Spinal cord (tissue), 10 donors: Measurements from ENCODE around the gene GSC. TPM values are rescaled to one million over a fixed set of nuclear protein-coding genes. Genes with fewer than 3 reads are reported as not detected.

Experiments used
- DNase-seq, 6 donors: peaks; one replicate each; pipeline versions ENCODE4 v3.0.0 to v3.0.0-alpha.2; 2013 to 2015; ENCODE audit warnings: low spot score in 6 of 6, low read depth in 4 of 6
- H3K27ac ChIP-seq: one replicate; pipeline ENCODE4 v1.5.1; 2013; ENCODE audit warnings: low read depth, low read length, control low read depth
- H3K27me3 ChIP-seq: one replicate; pipeline ENCODE4 v1.6.1; 2013; ENCODE audit warnings: low read length; ENCODE audit not compliant: control insufficient read depth, insufficient read depth
- H3K36me3 ChIP-seq: one replicate; pipeline ENCODE4 v1.6.1; 2013; ENCODE audit warnings: low read length; ENCODE audit not compliant: control insufficient read depth, insufficient read depth
- H3K4me1 ChIP-seq: one replicate; pipeline ENCODE4 v1.6.1; 2013; ENCODE audit warnings: low read length; ENCODE audit not compliant: control insufficient read depth, insufficient read depth
- H3K4me3 ChIP-seq: one replicate; pipeline ENCODE4 v1.5.1; 2013; ENCODE audit warnings: low read depth, low read length, control low read depth
- H3K9me3 ChIP-seq: one replicate; pipeline ENCODE4 v1.6.1; 2013; ENCODE audit warnings: low read length; ENCODE audit not compliant: control insufficient read depth, insufficient read depth
- WGBS: methylation state at CpG from one replicate; pipeline ENCODE4 v1.1.5; 2013; ENCODE audit warnings: missing lambda C conversion rate; ENCODE audit not compliant: insufficient coverage; 5-methylcytosine and 5-hydroxymethylcytosine counted together
- polyA plus RNA-seq, 2 donors: library from polyadenylated mRNA; unstranded; fragments of 120-200 nt; gene quantifications; one replicate each; pipeline ENCODE4 v1.2.1, GENCODE V29; 2013; ENCODE audit not compliant: insufficient read length in 2 of 2
- total RNA-seq, 2 donors: library from RNA; depleted of rRNA in 1 of 2; stranded (reverse); fragments of 120-200 nt in 1 of 2; fragments of >200 nt in 1 of 2; gene quantifications; one replicate each; pipeline versions ENCODE4 v1.2.3 to v1.2.4, GENCODE V29; 2013 to 2014
- donor health status: healthy.

The GSC gene
- total and polyA plus RNA-seq, 4 donors = 0.99 TPM; not detected in 3

GRCh38 chr14:94762431-94762830, 7.5 kb downstream of the GSC start:
- peaks cover 33% of the 10 kb centered on the region for H3K27me3 ChIP-seq
- no peak overlapping the region for H3K4me3 ChIP-seq
- H3K27ac ChIP-seq = no peak overlapping the region
- peaks cover 5% of the 10 kb centered on the region for H3K4me1 ChIP-seq
- H3K9me3 ChIP-seq = no peaks in the 10 kb centered on the region
- 88% methylated on average over 4 of the region's 7 CpGs for WGBS
- no peaks in the 10 kb centered on the region for H3K36me3 ChIP-seq
- DNase-seq = no peak

- no peak overlapping the region for H3K27ac ChIP-seq
- WGBS = 64% methylated on average over 10 of the region's 10 CpGs
- no peaks in the 10 kb centered on the region for H3K36me3 ChIP-seq
- H3K4me1 ChIP-seq = peaks cover under 1% of the 10 kb centered on the region
- no peaks in the 10 kb centered on the region for H3K9me3 ChIP-seq
- H3K27me3 ChIP-seq = peaks cover 29% of the 10 kb centered on the region
- H3K4me3 ChIP-seq = no peak overlapping the region
- no peak for DNase-seq
These were observed 7.9 kb downstream of the GSC start for GRCh38 chr14:94761997-94762377.

GRCh38 chr14:94761348-94761996, 8.4 kb downstream of the GSC start:
- Histone ChIP-seq H3K4me3 (no peak overlapping the region), H3K36me3 (no peaks in the 10 kb centered on the region), H3K27ac (no peak overlapping the region), H3K4me1 (no peaks in the 10 kb centered on the region), H3K27me3 (peaks cover 24% of the 10 kb centered on the region), H3K9me3 (no peaks in the 10 kb centered on the region)
- DNase-seq = no peak
- WGBS = 64% methylated on average over 3 of the region's 12 CpGs

GRCh38 chr14:94756310-94756882, 13.5 kb downstream of the GSC start:
- H3K36me3 ChIP-seq = no peaks in the 10 kb centered on the region
- no peak overlapping the region for H3K4me3 ChIP-seq
- 37% methylated on average over 3 of the region's 3 CpGs for WGBS
- H3K4me1 ChIP-seq = peaks cover 12% of the 10 kb centered on the region
- no peak overlapping the region for H3K27ac ChIP-seq
- DNase-seq = no peak
- no peaks in the 10 kb centered on the region for H3K9me3 ChIP-seq
- H3K27me3 ChIP-seq = no peaks in the 10 kb centered on the region

- no peak for DNase-seq
- Histone ChIP-seq H3K36me3 (no peaks in the 10 kb centered on the region), H3K27ac (no peak overlapping the region), H3K4me1 (peaks cover 12% of the 10 kb centered on the region), H3K4me3 (no peak overlapping the region), H3K27me3 (no peaks in the 10 kb centered on the region), H3K9me3 (no peaks in the 10 kb centered on the region)
- 94% methylated on average over 2 of the region's 6 CpGs for WGBS
These were observed 15.4 kb downstream of the GSC start for GRCh38 chr14:94754391-94754942.

GRCh38 chr14:94752591-94753436, 17.1 kb downstream of the GSC start:
- H3K27me3 ChIP-seq = no peaks in the 10 kb centered on the region
- H3K36me3 ChIP-seq = no peaks in the 10 kb centered on the region
- DNase-seq = peak in 2 of 6 donors; percentile 43 to 55
- H3K9me3 ChIP-seq = no peaks in the 10 kb centered on the region
- H3K4me3 ChIP-seq = no peak overlapping the region
- no peak overlapping the region for H3K27ac ChIP-seq
- peaks cover 12% of the 10 kb centered on the region for H3K4me1 ChIP-seq
- WGBS = 27% methylated on average over 17 of the region's 23 CpGs

- DNase-seq = no peak
- no CpG with 5 or more reads among the region's 4 CpGs for WGBS
- Histone ChIP-seq H3K4me1 (peaks cover 12% of the 10 kb centered on the region), H3K36me3 (no peaks in the 10 kb centered on the region), H3K4me3 (no peak overlapping the region), H3K27ac (no peak overlapping the region), H3K27me3 (no peaks in the 10 kb centered on the region), H3K9me3 (no peaks in the 10 kb centered on the region)
These were observed 18.0 kb downstream of the GSC start for GRCh38 chr14:94751956-94752355.

GRCh38 chr14:94751321-94751720, 18.6 kb downstream of the GSC start:
- Histone ChIP-seq H3K27me3 (no peaks in the 10 kb centered on the region), H3K36me3 (no peaks in the 10 kb centered on the region), H3K4me1 (peaks cover 12% of the 10 kb centered on the region), H3K4me3 (no peak overlapping the region), H3K9me3 (no peaks in the 10 kb centered on the region), H3K27ac (no peak overlapping the region)
- no peak for DNase-seq
- WGBS = 83% methylated on average over 9 of the region's 11 CpGs

GRCh38 chr14:94750371-94750770, 19.5 kb downstream of the GSC start:
- no peak overlapping the region for H3K4me3 ChIP-seq
- no peaks in the 10 kb centered on the region for H3K27me3 ChIP-seq
- WGBS = 83% methylated on average over 1 of the region's 2 CpGs
- no peak overlapping the region for H3K27ac ChIP-seq
- H3K36me3 ChIP-seq = no peaks in the 10 kb centered on the region
- no peaks in the 10 kb centered on the region for H3K9me3 ChIP-seq
- DNase-seq = no peak
- H3K4me1 ChIP-seq = peaks cover 12% of the 10 kb centered on the region
